Measurements from ENCODE around the gene EXOC3L2. TPM values are rescaled to one million over a fixed set of nuclear protein-coding genes. Genes with fewer than 3 reads are reported as not detected.

EXOC3L2 gene
- total RNA-seq, result 0.16 TPM in 1 of 2 replicates, not detected in the other

GRCh38 chr19:45245334-45245787, at the start of gene EXOC3L2:
Gene EXOC3L2 (minus strand): TSS chr19:45245407. CDS start chr19:45239045, 6,362 bp downstream.

GRCh38 chr19:45250832-45251451, 5.7 kb upstream of the EXOC3L2 start, which contains the start of gene MARK4:
Gene MARK4 (plus strand): TSS chr19:45251271. CDS start chr19:45251589, 318 bp downstream.

GRCh38 chr19:45178262-45179071, 66.7 kb downstream of the EXOC3L2 start, which contains the start of gene BLOC1S3:
Gene BLOC1S3 (plus strand): TSS chr19:45178784. CDS start chr19:45179297, 513 bp downstream.

DNA sequence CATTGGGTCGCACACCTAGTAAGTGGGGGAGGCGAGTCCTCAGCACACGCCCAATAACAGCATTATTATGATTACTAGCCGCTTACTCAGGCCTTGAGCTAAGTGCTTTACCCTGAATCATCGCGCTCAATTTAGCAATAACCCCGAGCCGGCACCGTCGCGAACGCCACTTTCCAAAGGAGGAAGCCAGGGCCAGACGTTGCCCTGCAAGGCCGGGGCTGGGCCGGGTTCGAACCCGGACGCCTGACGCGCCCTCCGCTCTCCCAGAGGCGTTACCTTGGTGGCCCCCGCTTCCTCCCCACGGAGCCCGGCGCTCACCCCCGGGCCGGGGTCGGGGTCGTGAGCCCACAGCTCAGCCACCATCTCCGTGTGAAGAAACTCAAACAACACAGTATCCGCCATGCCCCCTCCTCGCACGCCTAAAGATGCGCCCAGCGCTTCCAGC, 67.4 kb downstream of the EXOC3L2 start, which contains the start of gene TRAPPC6A:
TRAPPC6A (minus strand) TSS at position 421 of the 445 bp plus-strand sequence; CDS start at position 402, 19 bp downstream.

Other genes starting within 250 kb of the EXOC3L2 start
- 3.3 and 6.9 TPM in 2 replicates for gene RELB, start 243.9 kb downstream of the EXOC3L2 start, total RNA-seq
- gene CLASRP, start 206.4 kb downstream of the EXOC3L2 start, total RNA-seq, result 12.3 and 17.8 TPM in 2 replicates
- gene ZNF296, start 168.9 kb downstream of the EXOC3L2 start, total RNA-seq, result not detected in 2 replicates
- gene GEMIN7, start 166.1 kb downstream of the EXOC3L2 start, total RNA-seq, result 9.9 and 11.8 TPM in 2 replicates
- gene PPP1R37, start 152.2 kb downstream of the EXOC3L2 start, total RNA-seq, result 25.0 and 32.2 TPM in 2 replicates
- 0.47 and 0.52 TPM in 2 replicates for gene NKPD1, start 84.4 kb downstream of the EXOC3L2 start, total RNA-seq
- gene TRAPPC6A, start 67.2 kb downstream of the EXOC3L2 start, total RNA-seq, result 11.0 and 13.4 TPM in 2 replicates
- gene BLOC1S3, start 66.6 kb downstream of the EXOC3L2 start, total RNA-seq, result 1.8 and 2.2 TPM in 2 replicates
- gene MARK4, start 5.9 kb upstream of the EXOC3L2 start, total RNA-seq, result 8.2 and 15.9 TPM in 2 replicates
- gene CKM, start 77.5 kb upstream of the EXOC3L2 start, total RNA-seq, result not detected in 2 replicates
- 0.16 TPM in 1 of 2 replicates, not detected in the other for gene KLC3, start 95.3 kb upstream of the EXOC3L2 start, total RNA-seq
- gene ERCC2, start 125.2 kb upstream of the EXOC3L2 start, total RNA-seq, result 12.5 and 13.2 TPM in 2 replicates
- gene PPP1R13L, start 159.7 kb upstream of the EXOC3L2 start, total RNA-seq, result 0.60 and 1.3 TPM in 2 replicates
- gene POLR1G, start 161.2 kb upstream of the EXOC3L2 start, total RNA-seq, result 1.5 and 2.0 TPM in 2 replicates
- gene ERCC1, start 178.5 kb upstream of the EXOC3L2 start, total RNA-seq, result 45.9 and 58.8 TPM in 2 replicates
- 0.79 and 1.1 TPM in 2 replicates for gene FOSB, start 222.6 kb upstream of the EXOC3L2 start, total RNA-seq